Hindlimb muscle (tissue), 1 donor: Measurements from ENCODE around the gene ZSWIM4. TPM values are rescaled to one million over a fixed set of nuclear protein-coding genes. Genes with fewer than 3 reads are reported as not detected.

ENCODE experiments used
- DNase-seq: peaks from one replicate; pipeline ENCODE4 v3.0.0-alpha.2; 2013
- polyA plus RNA-seq: library from polyadenylated mRNA; unstranded; fragments of 120-200 nt; gene quantifications from one replicate; pipeline ENCODE4 v1.2.1, GENCODE V29; 2013; ENCODE audit not compliant: insufficient read length

The ZSWIM4 gene
- polyA plus RNA-seq, 1 donor, result 5.4 TPM

GRCh38 chr19:13813147-13813546 is 17.9 kb downstream of the ZSWIM4 start:
- DNase-seq, result no peak

GRCh38 chr19:13814550-13814949 is 19.3 kb downstream of the ZSWIM4 start:
- DNase-seq, result no peak

GRCh38 chr19:13817018-13817614 is 21.9 kb downstream of the ZSWIM4 start:
- no peak for DNase-seq

- no peak for DNase-seq
These were observed 22.6 kb downstream of the ZSWIM4 start for GRCh38 chr19:13817615-13818371.

- no peak for DNase-seq
These were observed 24.0 kb downstream of the ZSWIM4 start for GRCh38 chr19:13819238-13819637.

GRCh38 chr19:13821292-13821691 is 26.0 kb downstream of the ZSWIM4 start:
- no peak for DNase-seq

GRCh38 chr19:13823256-13823655 is 28.0 kb downstream of the ZSWIM4 start:
- DNase-seq, result no peak

- no peak for DNase-seq
These were observed 28.7 kb downstream of the ZSWIM4 start for GRCh38 chr19:13823901-13824300.

GRCh38 chr19:13824703-13825102 is 29.5 kb downstream of the ZSWIM4 start:
- no peak for DNase-seq

GRCh38 chr19:13825489-13826441 is 30.5 kb downstream of the ZSWIM4 start:
- no peak for DNase-seq

GRCh38 chr19:13826652-13827235 is 31.5 kb downstream of the ZSWIM4 start:
- DNase-seq, result no peak

GRCh38 chr19:13827656-13828055 is 32.4 kb downstream of the ZSWIM4 start:
- no peak for DNase-seq

- DNase-seq, result no peak
These were observed 35.0 kb downstream of the ZSWIM4 start for GRCh38 chr19:13830114-13830740.

- no peak for DNase-seq
These were observed 35.7 kb downstream of the ZSWIM4 start for GRCh38 chr19:13830741-13831536.

GRCh38 chr19:13831537-13832467 is 36.6 kb downstream of the ZSWIM4 start:
- DNase-seq, result no peak

GRCh38 chr19:13833330-13834243 is 38.3 kb downstream of the ZSWIM4 start:
- DNase-seq, result peak; percentile 89

- DNase-seq, result no peak
These were observed 39.2 kb downstream of the ZSWIM4 start for GRCh38 chr19:13834244-13835069.
